Ovary (tissue), 9 donors: Measurements from ENCODE around the gene CYP2S1. TPM values are rescaled to one million over a fixed set of nuclear protein-coding genes. Genes with fewer than 3 reads are reported as not detected.

Source experiments
- DNase-seq, 5 donors: peaks; one replicate each; pipeline ENCODE4 v3.0.0-alpha.2; 2019 to 2020
- H3K27ac ChIP-seq, 2 donors: fragments of 200-600 bp; one replicate each; pipeline versions ENCODE4 v1.5.1 to v1.8.0; 2019 to 2022
- H3K27me3 ChIP-seq: fragments of 200-600 bp; one replicate; pipeline ENCODE4 v1.8.0; 2022
- H3K36me3 ChIP-seq: fragments of 200-600 bp; sonication (generic); one replicate; pipeline ENCODE4 v1.5.1; 2019
- H3K4me1 ChIP-seq: one replicate; pipeline ENCODE4 v1.8.1; 2013; ENCODE audit warnings: mild to moderate bottlenecking, moderate library complexity; ENCODE audit not compliant: insufficient read depth
- H3K4me3 ChIP-seq: fragments of 200-600 bp; sonication (generic); one replicate; pipeline ENCODE4 v1.5.1; 2017
- H3K9me3 ChIP-seq, 2 donors: fragments of 200-600 bp in 1 of 2; sonication (generic) in 1 of 2; one replicate each; pipeline versions ENCODE4 v1.5.1 to v1.8.1; 2013 to 2019; ENCODE audit warnings: mild to moderate bottlenecking in 1 of 2, moderate library complexity in 1 of 2
- EP300 ChIP-seq: sonication (generic); formaldehyde crosslinking; IDR thresholded peaks from one replicate; pipeline ENCODE4 v1.6.1; 2017; ENCODE audit warnings: antibody characterized with exemption
- POLR2A ChIP-seq: fragments of 450-650 bp; IDR thresholded peaks from one replicate; pipeline ENCODE4 v1.6.1; 2017; ENCODE audit warnings: antibody characterized with exemption, mild to moderate bottlenecking, moderate library complexity
- WGBS, 3 donors: extraction: QIAGEN DNeasy Blood & Tissue Kit in 1 of 3; methylation state at CpG; one replicate each; pipeline versions ENCODE4 v1.1.5 to v1.1.7; 2013 to 2017; 5-methylcytosine and 5-hydroxymethylcytosine counted together
- intact Hi-C, 4 donors: fragments of 100-400 bp; cut with DNase I; formaldehyde crosslinking; loops; one replicate each; pipeline versions ENCODE4 v1.11.0 to v1.15.1; 2022 to 2023
- polyA plus RNA-seq, 2 donors: library from polyadenylated mRNA; stranded (reverse); fragments of 200-250 nt in 1 of 2; fragments of 350-450 nt in 1 of 2; fragmentation: Illumina TruSeq in 1 of 2; extraction: RNeasy Lipid Tissue Mini Kit (QIAGEN cat#74804) in 1 of 2; gene quantifications; one replicate each; pipeline ENCODE4 v1.2.3, GENCODE V29; 2013 to 2014
- total RNA-seq, 7 donors: library from RNA; depleted of rRNA in 2 of 7; stranded (reverse); fragments of >200 nt in 2 of 7; fragmentation: NEBNext Ultra II Directional in 3 of 7; extraction: Animal tissue kit (Norgen Biotek cat#: 25700) in 3 of 7; gene quantifications; one replicate each; pipeline versions ENCODE4 v1.1.0 to v1.2.4, GENCODE V29; 2016 to 2023
- TF ChIP-seq, protein P1 (sequence below), 3 donors: fragments of 450-650 bp in 2 of 3; fragments of 200-600 bp in 1 of 3; IDR thresholded peaks; one replicate each; pipeline versions ENCODE4 v1.5.1 to v1.8.0; 2016 to 2022; ENCODE audit warnings: antibody characterized with exemption in 3 of 3, mild to moderate bottlenecking in 1 of 3
- donor health status: DM: no; HTN: no; CAD: no; lungs with moderate emphysema.
- donor health status: DM: no; HTN: no; CAD: no.
- donor health status: Bipolar disorder and iron deficiency.
- donor health status: DM: yes; HTN: yes; CAD: no.
- donor health status: DM: no; HTN: no; CAD: no.
- donor health status: DM: yes; HTN: yes; CAD: no.

The CYP2S1 gene
- total and polyA plus RNA-seq, 9 donors = 0.15 to 6.9 (median 1.1) TPM

DNA sequence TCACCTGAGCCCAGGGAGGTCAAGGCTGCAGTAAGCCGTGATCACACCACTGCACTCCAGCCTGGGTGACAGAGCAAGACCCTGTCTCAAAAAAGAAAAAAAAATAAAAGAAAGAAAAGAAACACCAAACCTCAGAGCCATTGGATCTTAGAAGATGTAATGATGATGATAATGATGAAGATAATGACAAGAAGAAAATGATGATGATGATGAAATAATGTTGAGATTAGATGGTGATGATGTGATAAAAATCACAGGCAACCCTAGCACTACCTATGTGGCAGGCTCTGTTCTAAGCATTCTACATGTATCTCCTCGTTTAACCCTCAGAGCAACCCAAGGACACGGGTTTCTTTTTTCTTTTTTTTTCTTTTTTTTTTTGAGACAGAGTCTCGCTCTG is 51.1 kb downstream of the CYP2S1 start:
- Histone ChIP-seq H3K4me3 (no peak overlapping the region), H3K27ac (no peak overlapping the region), H3K36me3 (no peaks in the 10 kb centered on the region), H3K9me3 (no peaks in the 10 kb centered on the region), H3K4me1 (no peaks in the 10 kb centered on the region), H3K27me3 (no peaks in the 10 kb centered on the region)
- no peak for DNase-seq
- TF ChIP-seq, protein P1, sequence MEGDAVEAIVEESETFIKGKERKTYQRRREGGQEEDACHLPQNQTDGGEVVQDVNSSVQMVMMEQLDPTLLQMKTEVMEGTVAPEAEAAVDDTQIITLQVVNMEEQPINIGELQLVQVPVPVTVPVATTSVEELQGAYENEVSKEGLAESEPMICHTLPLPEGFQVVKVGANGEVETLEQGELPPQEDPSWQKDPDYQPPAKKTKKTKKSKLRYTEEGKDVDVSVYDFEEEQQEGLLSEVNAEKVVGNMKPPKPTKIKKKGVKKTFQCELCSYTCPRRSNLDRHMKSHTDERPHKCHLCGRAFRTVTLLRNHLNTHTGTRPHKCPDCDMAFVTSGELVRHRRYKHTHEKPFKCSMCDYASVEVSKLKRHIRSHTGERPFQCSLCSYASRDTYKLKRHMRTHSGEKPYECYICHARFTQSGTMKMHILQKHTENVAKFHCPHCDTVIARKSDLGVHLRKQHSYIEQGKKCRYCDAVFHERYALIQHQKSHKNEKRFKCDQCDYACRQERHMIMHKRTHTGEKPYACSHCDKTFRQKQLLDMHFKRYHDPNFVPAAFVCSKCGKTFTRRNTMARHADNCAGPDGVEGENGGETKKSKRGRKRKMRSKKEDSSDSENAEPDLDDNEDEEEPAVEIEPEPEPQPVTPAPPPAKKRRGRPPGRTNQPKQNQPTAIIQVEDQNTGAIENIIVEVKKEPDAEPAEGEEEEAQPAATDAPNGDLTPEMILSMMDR (IDR thresholded peaks at IDR 0.05) = no peak
- TF ChIP-seq EP300 (no peak), POLR2A (no peak)
- intact Hi-C loops = no loop called here
- 76 to 78% (median 77%) methylated on average over 4 of the region's 4 CpGs for whole genome bisulfite sequencing, 3 donors

DNA sequence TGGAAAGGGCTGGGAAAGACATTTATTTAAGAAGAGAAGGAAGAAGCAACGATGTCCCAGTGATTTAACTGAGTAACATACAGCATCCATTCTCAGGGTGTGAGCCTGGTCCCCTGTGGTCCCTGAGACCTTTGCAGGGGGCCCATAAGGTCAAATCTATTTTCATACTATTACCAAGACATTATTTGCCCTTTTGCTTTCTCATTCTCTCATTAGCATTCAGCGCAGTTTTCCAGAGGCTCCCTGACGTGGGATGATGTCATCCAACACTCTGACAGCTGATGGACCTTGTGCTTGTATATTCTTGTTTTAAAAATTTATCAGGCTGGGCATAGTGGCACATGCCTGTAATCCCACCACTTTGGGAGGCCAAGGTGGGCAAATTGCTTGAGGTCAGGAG is 52.8 kb downstream of the CYP2S1 start:
- no peaks in the 10 kb centered on the region for H3K36me3 ChIP-seq
- intact Hi-C loops = no loop called here
- TF ChIP-seq, protein P1 (IDR thresholded peaks at IDR 0.05) = no peak
- TF ChIP-seq POLR2A = no peak
- TF ChIP-seq EP300 = no peak
- H3K27ac ChIP-seq = no peak overlapping the region
- no peaks in the 10 kb centered on the region for H3K9me3 ChIP-seq
- H3K27me3 ChIP-seq = no peaks in the 10 kb centered on the region
- no peak overlapping the region for H3K4me3 ChIP-seq
- no peaks in the 10 kb centered on the region for H3K4me1 ChIP-seq
- no peak for DNase-seq
- WGBS, 3 donors = 88 to 92% (median 91%) methylated on average over 3 of the region's 3 CpGs

DNA sequence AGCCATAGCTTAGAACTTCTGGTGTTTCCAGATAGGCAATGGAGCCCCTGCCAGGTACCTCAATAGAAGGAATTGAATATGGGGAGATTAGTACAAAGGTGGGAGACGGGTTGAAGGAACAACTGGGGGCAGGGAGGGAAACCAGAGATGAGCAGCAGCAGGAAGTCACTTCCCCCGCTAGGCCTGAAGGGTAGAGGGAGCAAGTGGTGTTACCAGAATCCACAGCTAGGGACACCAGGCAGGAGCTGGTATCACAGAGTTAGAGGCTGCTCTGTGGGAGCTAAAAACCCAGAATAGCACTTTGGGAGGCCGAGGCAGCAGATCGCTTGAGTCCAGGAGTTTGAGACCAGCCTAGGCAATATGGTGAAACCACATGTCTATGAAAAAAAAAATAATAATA is 55.9 kb downstream of the CYP2S1 start:
- WGBS, 3 donors = 96 to 98% (median 97%) methylated on average over 4 of the region's 4 CpGs
- no peaks in the 10 kb centered on the region for H3K36me3 ChIP-seq
- no peak overlapping the region for H3K4me3 ChIP-seq
- intact Hi-C loops = no loop called here
- no peaks in the 10 kb centered on the region for H3K4me1 ChIP-seq
- no peaks in the 10 kb centered on the region for H3K27me3 ChIP-seq
- DNase-seq = no peak
- TF ChIP-seq EP300 (no peak), POLR2A (no peak)
- TF ChIP-seq, protein P1 (IDR thresholded peaks at IDR 0.05) = no peak
- H3K27ac ChIP-seq = no peak overlapping the region
- no peaks in the 10 kb centered on the region for H3K9me3 ChIP-seq

DNA sequence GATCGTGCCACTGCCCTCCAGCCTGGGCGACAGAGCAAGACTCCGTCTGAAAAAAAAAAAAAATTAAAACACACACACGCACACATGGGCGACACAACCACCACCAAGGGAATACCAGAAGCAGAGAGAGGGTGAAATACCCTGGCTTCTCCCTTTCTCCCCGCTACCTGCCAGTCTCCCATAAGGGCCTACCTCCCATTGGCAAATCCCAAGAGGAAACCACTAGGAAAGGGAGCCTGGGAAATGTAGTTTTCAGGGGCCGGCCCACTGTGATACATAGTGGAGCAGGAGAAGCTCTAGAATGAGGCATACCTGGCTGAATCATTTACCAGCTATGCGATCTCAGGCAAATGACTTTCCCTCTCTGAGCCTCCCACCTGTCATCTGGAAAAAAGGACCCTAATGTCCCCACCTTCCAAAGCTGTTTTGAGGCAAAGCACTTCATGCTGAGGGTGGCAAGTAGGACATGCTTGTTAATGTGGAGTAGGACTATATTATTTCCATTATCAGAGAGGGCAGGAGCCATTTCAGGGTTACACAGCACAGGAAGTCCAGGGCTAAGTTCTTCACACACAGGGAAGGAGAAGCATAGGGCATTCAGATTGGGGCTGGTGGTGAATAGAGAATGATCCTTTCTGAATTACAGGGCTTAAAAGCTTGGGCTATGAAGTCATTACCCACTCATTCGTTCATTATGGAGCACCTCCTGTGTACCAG is 56.8 kb downstream of the CYP2S1 start:
- Histone ChIP-seq H3K4me1 (no peaks in the 10 kb centered on the region), H3K9me3 (no peaks in the 10 kb centered on the region), H3K36me3 (no peaks in the 10 kb centered on the region), H3K4me3 (no peak overlapping the region), H3K27me3 (no peaks in the 10 kb centered on the region), H3K27ac (no peak overlapping the region)
- WGBS, 3 donors = 93 to 94% (median 93%) methylated on average over 9 of the region's 9 CpGs
- TF ChIP-seq, protein P1 (IDR thresholded peaks at IDR 0.05) = no peak
- intact Hi-C loops = loop anchor here in 1 of 4 donors (5.0 kb wide), 1 partner anchor 33 kb away; the partner anchor contains the start of gene AXL
- DNase-seq = no peak
